H1 (cell line): ENCODE results near the gene SSC5D. TPM values are rescaled to one million over a fixed set of nuclear protein-coding genes. Genes with fewer than 3 reads are reported as not detected.

ENCODE experiments used
- CTCF ChIA-PET: fragments of 300-600 bp; sonication (Branson Sonifier 250); formaldehyde crosslinking; loops from one replicate; lab custom pipeline; 2021; ENCODE audit not compliant: partially characterized antibody; lab: Charles Lee
- POLR2A ChIA-PET: fragments of 300-600 bp; sonication (Branson Sonifier 250); formaldehyde crosslinking; loops from one replicate; lab custom pipeline; 2021; ENCODE audit warnings: inconsistent platforms; ENCODE audit not compliant: partially characterized antibody; lab: Charles Lee
- DNase-seq, 2 experiments: peaks; one replicate each; pipeline versions ENCODE4 v3.0.0 to v3.0.0-alpha.2; 2010 to 2022; ENCODE audit warnings: low spot score in 2 of 2, low read depth in 1 of 2, mixed read lengths in 1 of 2
- FAIRE-seq: peaks from 2 replicates; lab custom pipeline; 2011; peaks lifted over from hg19 to GRCh38; lab: Jason Lieb, UNC
- H2AFZ ChIP-seq: 2 replicates; pipeline ENCODE4 v1.8.1; 2012; ENCODE audit warnings: low read length, inconsistent platforms
- H2AK5ac ChIP-seq: 2 replicates; pipeline ENCODE4 v1.6.1; 2013; ENCODE audit warnings: low read depth, low read length
- H2BK120ac ChIP-seq: replicated peaks from 2 replicates; pipeline ENCODE3; 2013; ENCODE audit warnings: low read depth, low read length, inconsistent platforms
- H2BK12ac ChIP-seq: 2 replicates; pipeline ENCODE4 v1.6.1; 2013; ENCODE audit warnings: low read depth, low read length
- H2BK15ac ChIP-seq: 2 replicates; pipeline ENCODE4 v1.6.1; 2013; ENCODE audit warnings: low read length
- H2BK20ac ChIP-seq: 2 replicates; pipeline ENCODE4 v1.6.1; 2013; ENCODE audit warnings: low read length
- H2BK5ac ChIP-seq: 2 replicates; pipeline ENCODE4 v1.6.1; 2013; ENCODE audit warnings: low read depth, low read length
- H3K14ac ChIP-seq: 2 replicates; pipeline ENCODE4 v1.6.1; 2013; ENCODE audit warnings: inconsistent platforms; ENCODE audit not compliant: insufficient read length
- H3K18ac ChIP-seq: 2 replicates; pipeline ENCODE4 v1.6.1; 2013; ENCODE audit warnings: low read length; ENCODE audit errors: extremely low read depth
- H3K23ac ChIP-seq: 2 replicates; pipeline ENCODE4 v1.6.1; 2013; ENCODE audit warnings: inconsistent platforms; ENCODE audit not compliant: insufficient read length
- H3K23me2 ChIP-seq: 2 replicates; pipeline ENCODE4 v1.6.1; 2013; ENCODE audit warnings: low read depth, low read length
- H3K27ac ChIP-seq: 2 replicates; pipeline ENCODE4 v1.6.1; 2011; ENCODE audit warnings: low read depth, low read length, inconsistent platforms
- H3K27me3 ChIP-seq, 4 experiments: replicated peaks in 1 of 4; 1 replicate in 1 of 4; 2 replicates in 3 of 4; pipeline versions ENCODE4 v1.6.1 to v1.8.1; 2011 to 2013; ENCODE audit warnings: low read length in 3 of 4, mild to moderate bottlenecking in 3 of 4, inconsistent platforms in 2 of 4, mixed read lengths in 2 of 4, moderate library complexity in 1 of 4; ENCODE audit not compliant: control insufficient read depth in 3 of 4, insufficient read depth in 3 of 4; ENCODE audit errors: extremely low read depth in 1 of 4
- H3K36me3 ChIP-seq, 4 experiments: 2 replicates each; pipeline versions ENCODE4 v1.6.1 to v1.8.1; 2011 to 2013; ENCODE audit warnings: mild to moderate bottlenecking in 4 of 4, low read length in 3 of 4, moderate library complexity in 2 of 4, control low read depth in 1 of 4, inconsistent platforms in 1 of 4; ENCODE audit not compliant: insufficient read depth in 4 of 4, control insufficient read depth in 2 of 4
- H3K4ac ChIP-seq: replicated peaks from 2 replicates; pipeline ENCODE3; 2013; ENCODE audit warnings: low read length, low read depth, mixed read lengths, inconsistent platforms; ENCODE audit not compliant: insufficient read length
- H3K4me1 ChIP-seq, 4 experiments: replicated peaks in 1 of 4; 1 replicate in 1 of 4; 2 replicates in 3 of 4; pipeline versions ENCODE4 v1.6.1 to v1.8.1; 2011 to 2013; ENCODE audit warnings: low read length in 3 of 4, inconsistent platforms in 2 of 4, mixed read lengths in 1 of 4; ENCODE audit not compliant: insufficient read depth in 4 of 4, control insufficient read depth in 3 of 4
- H3K4me2 ChIP-seq, 2 experiments: 2 replicates each; pipeline versions ENCODE4 v1.6.1 to v1.8.1; 2011 to 2013; ENCODE audit warnings: low read depth in 2 of 2, low read length in 2 of 2, control low read depth in 1 of 2, inconsistent platforms in 1 of 2, mild to moderate bottlenecking in 1 of 2; ENCODE audit not compliant: insufficient read depth in 1 of 2
- H3K4me3 ChIP-seq, 4 experiments: fragments of 200-600, 300-600 bp in 1 of 4; sonication (generic), shearing (Covaris generic), sonication (Bioruptor Twin) in 1 of 4; 2 replicates each; pipeline versions ENCODE4 v1.5.1 to v1.8.1; 2011 to 2016; ENCODE audit warnings: low read length in 4 of 4, low read depth in 3 of 4, control low read depth in 2 of 4, inconsistent platforms in 2 of 4, mild to moderate bottlenecking in 2 of 4, mixed read lengths in 1 of 4, moderate library complexity in 1 of 4; ENCODE audit not compliant: insufficient read depth in 2 of 4; ENCODE audit errors: extremely low read depth in 1 of 4
- H3K56ac ChIP-seq: replicated peaks from 2 replicates; pipeline ENCODE3; 2013; ENCODE audit warnings: low read depth, mild to moderate bottlenecking, mixed read lengths, low read length, inconsistent platforms; ENCODE audit not compliant: insufficient read length
- H3K79me1 ChIP-seq: 2 replicates; pipeline ENCODE4 v1.6.1; 2013; ENCODE audit warnings: low read depth, low read length, control low read depth
- H3K79me2 ChIP-seq, 2 experiments: 2 replicates each; pipeline versions ENCODE4 v1.6.1 to v1.8.1; 2012 to 2013; ENCODE audit warnings: low read length in 2 of 2, mild to moderate bottlenecking in 2 of 2, inconsistent platforms in 1 of 2; ENCODE audit not compliant: insufficient read depth in 2 of 2, control insufficient read depth in 1 of 2
- H3K9ac ChIP-seq, 4 experiments: replicated peaks in 1 of 4; 1 replicate in 1 of 4; 2 replicates in 3 of 4; pipeline versions ENCODE4 v1.6.1 to v1.8.1; 2011 to 2013; ENCODE audit warnings: low read depth in 3 of 4, low read length in 3 of 4, control low read depth in 2 of 4, mild to moderate bottlenecking in 2 of 4, moderate library complexity in 2 of 4, inconsistent platforms in 1 of 4; ENCODE audit errors: extremely low read depth in 1 of 4
- H3K9me3 ChIP-seq, 2 experiments: 2 replicates each; pipeline versions ENCODE4 v1.6.1 to v1.8.1; 2012 to 2013; ENCODE audit warnings: mild to moderate bottlenecking in 2 of 2, moderate library complexity in 2 of 2, control low read depth in 1 of 2, inconsistent platforms in 1 of 2, low read depth in 1 of 2, low read length in 1 of 2, mixed read lengths in 1 of 2; ENCODE audit not compliant: insufficient read depth in 2 of 2
- H4K20me1 ChIP-seq, 2 experiments: replicated peaks in 1 of 2; 2 replicates each; pipeline versions ENCODE3 to v1.8.1; 2011 to 2013; ENCODE audit warnings: inconsistent platforms in 2 of 2, low read length in 2 of 2, mild to moderate bottlenecking in 1 of 2; ENCODE audit not compliant: insufficient read depth in 2 of 2, control insufficient read depth in 1 of 2
- H4K5ac ChIP-seq: 2 replicates; pipeline ENCODE4 v1.6.1; 2013; ENCODE audit warnings: low read length, low read depth, mixed read lengths, inconsistent platforms; ENCODE audit not compliant: insufficient read length
- H4K8ac ChIP-seq: 2 replicates; pipeline ENCODE4 v1.8.0; 2013; ENCODE audit warnings: mild to moderate bottlenecking, moderate library complexity, low read length, inconsistent platforms; ENCODE audit not compliant: insufficient read depth; ENCODE audit errors: extremely low read depth
- H4K91ac ChIP-seq: replicated peaks from 2 replicates; pipeline ENCODE3; 2013; ENCODE audit warnings: low read length, mixed read lengths, inconsistent platforms; ENCODE audit not compliant: insufficient read length
- ATF2 ChIP-seq: IDR thresholded peaks from 2 replicates; pipeline ENCODE4 v1.6.1; 2012; ENCODE audit warnings: low read length, inconsistent platforms
- CBX5 ChIP-seq: fragments of 300-800, 300-1000 bp; sonication (generic); IDR thresholded peaks from 2 replicates; pipeline ENCODE4 v1.7.1; 2016; ENCODE audit warnings: antibody characterized with exemption, low read length, low read depth
- CEBPB ChIP-seq: IDR thresholded peaks from 2 replicates; pipeline ENCODE4 v1.6.1; 2012; ENCODE audit warnings: low read depth, low read length
- CHD2 ChIP-seq: IDR thresholded peaks from 2 replicates; pipeline ENCODE4 v1.6.1; 2012; ENCODE audit warnings: low read length, improper control_type of control experiment
- E2F6 ChIP-seq: IDR thresholded peaks from 2 replicates; pipeline ENCODE4 v1.6.1; 2012; ENCODE audit warnings: inconsistent platforms
- JUND ChIP-seq: IDR thresholded peaks from 2 replicates; pipeline ENCODE4 v1.6.1; 2011; ENCODE audit warnings: mild to moderate bottlenecking, improper control_type of control experiment, low read length
- MAX ChIP-seq: IDR thresholded peaks from 2 replicates; pipeline ENCODE4 v1.6.1; 2012; ENCODE audit warnings: inconsistent platforms
- POLR2A ChIP-seq, 2 experiments: IDR thresholded peaks; 1 replicate in 1 of 2; 2 replicates in 1 of 2; pipeline ENCODE4 v1.6.1; 2011; ENCODE audit warnings: low read depth in 2 of 2, low read length in 2 of 2, mild to moderate bottlenecking in 2 of 2; ENCODE audit errors: control extremely low read depth in 1 of 2
- SP4 ChIP-seq: IDR thresholded peaks from 2 replicates; pipeline ENCODE4 v1.6.1; 2012; ENCODE audit warnings: low read length, inconsistent platforms
- ZNF274 ChIP-seq: IDR thresholded peaks from 2 replicates; pipeline ENCODE4 v1.7.0; 2012; ENCODE audit warnings: low read length, borderline replicate concordance; ENCODE audit errors: extremely low read depth
- WGBS, 2 experiments: shearing (Covaris generic) in 1 of 2; methylation state at CpG; one replicate each; pipeline versions ENCODE4 v1.1.6 to v1.1.7; 2013 to 2015; ENCODE audit warnings: low lambda C conversion rate in 2 of 2, mixed read lengths in 2 of 2, inconsistent platforms in 1 of 2, low coverage in 1 of 2, missing lambda C conversion rate in 1 of 2; ENCODE audit not compliant: insufficient replicate concordance in 2 of 2, insufficient coverage in 1 of 2, insufficient read length in 1 of 2; ENCODE audit errors: extremely low coverage in 1 of 2, missing lambda C conversion rate in 1 of 2; 5-methylcytosine and 5-hydroxymethylcytosine counted together
- polyA plus RNA-seq, 7 experiments: library from polyadenylated mRNA; depleted of rRNA in 3 of 7; stranded (reverse) in 5 of 7; unstranded in 2 of 7; fragments of >200 nt in 5 of 7; fragments of 200-250 nt in 2 of 7; gene quantifications; 1 replicate in 5 of 7; 2 replicates in 1 of 7; 4 replicates in 1 of 7; pipeline versions ENCODE4 v1.2.1 to v1.2.3, GENCODE V29; 2011 to 2013; ENCODE audit warnings: missing spikeins in 2 of 7, mixed read lengths in 2 of 7
- total RNA-seq: library from RNA; stranded (reverse); fragmentation: NEBNext Ultra II Directional; extraction: Animal tissue kit (Norgen Biotek cat#: 25700); gene quantifications from 2 replicates; pipeline ENCODE4 v1.2.1, GENCODE V29; 2021

Gene SSC5D
- total and polyA plus RNA-seq, 2 of the 8 experiments (the other 6 are each of a cell fraction or from before 2014, with no cell fraction given): 0.39 to 1.7 TPM

GRCh38 chr19:55552620-55553019, 64.4 kb downstream of the SSC5D start:
- Histone ChIP-seq H2AFZ (peak overlapping the region; percentile 63; the same call in 1 of the 2 replicates), H2BK20ac (peak overlapping the region; percentile 93; the same call in 1 of the 2 replicates), H3K36me3 (no peaks in the 10 kb centered on the region), H3K23ac (no peak overlapping the region), H2BK12ac (no peak overlapping the region), H3K14ac (no peak overlapping the region), H2BK5ac (no peak overlapping the region), H4K91ac (no peak overlapping the region), H4K5ac (no peak overlapping the region), H3K9me3 (no peaks in the 10 kb centered on the region), H3K18ac (peak overlapping the region; percentile 88; the same call in 1 of the 2 replicates), H4K8ac (no peak overlapping the region), H3K4me1 (peaks cover 2 to 10% (median 6%) of the 10 kb centered on the region in 4 experiments; a peak in 6 of 7 replicates), H3K56ac (no peak overlapping the region), H3K4ac (no peak overlapping the region), H3K4me2 (peak overlapping the region; percentile 50 to 52), H3K23me2 (peaks cover 7% of the 10 kb centered on the region; the same call in 1 of the 2 replicates), H2BK120ac (no peak overlapping the region), H3K27me3 (peaks cover 0 to 3% (median 0%) of the 10 kb centered on the region in 4 experiments; a peak in 1 of 7 replicates), H3K9ac (0 out of 7 replicates have a peak overlapping the region, but pooled peaks of 1 of the 4 experiments have one; percentile 40)
- CTCF ChIA-PET: interaction anchor here (0.6 to 1.2 kb wide), 4 partner anchors 9 to 187 kb away, joined by 3 to 4 read pairs (median 3); partner anchors contain the start of gene SBK2
- POLR2A ChIA-PET: interaction anchor here (0.6 to 1.6 kb wide), 7 partner anchors 14 to 76 kb away, joined by 3 to 5 read pairs (median 3); partner anchors contain the start of gene ZNF628
- WGBS, 2 experiments: 61% methylated on average over 13 of the region's 13 CpGs; no CpG with 5 or more reads in 1 of the 2 experiments
- TF ChIP-seq JUND (no peak), POLR2A (IDR thresholded peaks at IDR 0.05; ENCODE audit: control extremely low read depth in 1 of 2, low read depth in 2 of 2, low read length in 2 of 2) (no peak), ATF2 (no peak), MAX (no peak), CHD2 (no peak), ZNF274 (no peak), E2F6 (no peak), CEBPB (no peak), CBX5 (no peak), SP4 (no peak)
- TF ChIP-seq, all 59 proteins: peak for 0
- Histone ChIP-seq H3K79me2 (no peaks in the 10 kb centered on the region), H2AK5ac (no peak overlapping the region), H3K4me3 (no peak overlapping the region; a peak in 1 of 8 replicates), H4K20me1 (no peaks in the 10 kb centered on the region), H3K27ac (no peak overlapping the region), H2BK15ac (no peak overlapping the region), H3K79me1 (no peaks in the 10 kb centered on the region)
- FAIRE-seq: no peak
- DNase-seq: no peak
